ENCODE measurements around the gene PDE6G. TPM values are rescaled to one million over a fixed set of nuclear protein-coding genes. Genes with fewer than 3 reads are reported as not detected.

The PDE6G gene
- total and polyA plus RNA-seq, 2 of the 13 experiments (the other 11 are each of a cell fraction or from before 2014, with no cell fraction given), result 1.4 to 6.7 TPM

DNA sequence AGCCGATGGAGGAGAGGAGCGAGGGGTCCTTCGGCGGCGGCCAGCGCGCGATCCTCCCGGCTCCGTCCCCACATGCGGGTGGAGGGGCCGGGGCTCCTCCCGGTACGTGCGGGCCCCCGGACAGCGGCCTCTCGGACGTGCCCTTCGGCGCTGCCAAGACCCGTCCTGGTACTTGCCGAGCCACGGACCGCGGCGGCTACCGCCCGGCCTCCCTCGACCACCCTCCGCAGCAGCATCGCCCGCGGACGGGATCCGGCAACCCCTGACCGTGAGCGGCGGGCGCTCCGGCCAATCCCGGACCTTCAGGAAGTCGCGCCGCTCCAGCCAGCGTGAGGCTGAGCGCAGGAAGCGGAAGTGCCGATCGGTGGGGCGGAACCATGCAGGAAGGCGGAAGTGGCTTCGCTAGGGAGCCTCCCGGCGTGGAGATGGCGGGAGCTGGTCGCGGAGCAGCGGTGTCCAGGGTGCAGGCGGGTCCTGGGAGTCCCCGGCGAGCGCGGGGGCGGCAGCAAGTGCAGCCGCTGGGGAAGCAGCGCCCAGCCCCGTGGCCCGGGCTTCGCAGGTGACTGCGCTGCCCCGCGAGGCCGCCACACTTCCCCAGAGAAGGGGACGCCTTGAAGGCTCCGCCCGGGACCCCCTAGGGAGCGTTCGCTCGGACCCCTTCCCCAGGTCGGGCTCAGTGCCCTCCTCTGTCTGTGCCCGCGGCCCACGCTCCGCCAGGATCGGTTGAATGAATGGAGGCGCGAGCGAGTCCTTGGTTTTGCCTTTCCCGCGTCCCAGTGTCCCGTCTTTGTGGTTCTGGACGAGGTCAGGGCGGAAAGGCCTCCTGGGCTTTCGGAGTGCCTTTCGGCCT, 10.2 kb upstream of the PDE6G start, which contains the start of the genes CCDC137 and OXLD1 (continued):
- TF ChIP-seq SOX6 (IDR thresholded peaks at IDR 0.05), result no peak
- peak; percentile 21; the same call in 1 of the 2 replicates for TF ChIP-seq SOX6 (CRISPR knock-in tag; IDR thresholded peaks at IDR 0.05)
- TF ChIP-seq PRPF4 (IDR thresholded peaks at IDR 0.05; ENCODE audit: low read depth, low read length, poor library complexity, severe bottlenecking), result no peak
- TF ChIP-seq, protein P1, sequence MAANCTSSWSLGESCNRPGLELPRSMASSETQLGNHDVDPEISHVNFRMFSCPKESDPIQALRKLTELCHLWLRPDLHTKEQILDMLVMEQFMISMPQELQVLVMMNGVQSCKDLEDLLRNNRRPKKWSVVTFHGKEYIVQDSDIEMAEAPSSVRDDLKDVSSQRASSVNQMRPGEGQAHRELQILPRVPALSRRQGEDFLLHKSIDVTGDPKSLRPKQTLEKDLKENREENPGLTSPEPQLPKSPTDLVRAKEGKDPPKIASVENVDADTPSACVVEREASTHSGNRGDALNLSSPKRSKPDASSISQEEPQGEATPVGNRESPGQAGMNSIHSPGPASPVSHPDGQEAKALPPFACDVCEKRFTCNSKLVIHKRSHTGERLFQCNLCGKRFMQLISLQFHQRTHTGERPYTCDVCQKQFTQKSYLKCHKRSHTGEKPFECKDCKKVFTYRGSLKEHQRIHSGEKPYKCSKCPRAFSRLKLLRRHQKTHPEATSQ (CRISPR knock-in tag; IDR thresholded peaks at IDR 0.05; ENCODE audit: borderline replicate concordance), result peak; percentile 93
- TF ChIP-seq ZNF121 (CRISPR knock-in tag; IDR thresholded peaks at IDR 0.05), result no peak
- TF ChIP-seq KLF6 (CRISPR knock-in tag; IDR thresholded peaks at IDR 0.05), result 0 out of 2 replicates have a peak, but pooled peaks have one; percentile 62
- no peak for TF ChIP-seq FOXK2 (IDR thresholded peaks at IDR 0.05)
- peak; percentile 93 for TF ChIP-seq CHCHD3 (CRISPR knock-in tag; IDR thresholded peaks at IDR 0.05)
- TF ChIP-seq KLF11 (CRISPR knock-in tag; IDR thresholded peaks at IDR 0.05), result 0 out of 2 replicates have a peak, but pooled peaks have one; percentile 65
- TF ChIP-seq ZNF3 (CRISPR knock-in tag; IDR thresholded peaks at IDR 0.05), result no peak; the same call in 1 of the 2 replicates
- TF ChIP-seq, protein P2, sequence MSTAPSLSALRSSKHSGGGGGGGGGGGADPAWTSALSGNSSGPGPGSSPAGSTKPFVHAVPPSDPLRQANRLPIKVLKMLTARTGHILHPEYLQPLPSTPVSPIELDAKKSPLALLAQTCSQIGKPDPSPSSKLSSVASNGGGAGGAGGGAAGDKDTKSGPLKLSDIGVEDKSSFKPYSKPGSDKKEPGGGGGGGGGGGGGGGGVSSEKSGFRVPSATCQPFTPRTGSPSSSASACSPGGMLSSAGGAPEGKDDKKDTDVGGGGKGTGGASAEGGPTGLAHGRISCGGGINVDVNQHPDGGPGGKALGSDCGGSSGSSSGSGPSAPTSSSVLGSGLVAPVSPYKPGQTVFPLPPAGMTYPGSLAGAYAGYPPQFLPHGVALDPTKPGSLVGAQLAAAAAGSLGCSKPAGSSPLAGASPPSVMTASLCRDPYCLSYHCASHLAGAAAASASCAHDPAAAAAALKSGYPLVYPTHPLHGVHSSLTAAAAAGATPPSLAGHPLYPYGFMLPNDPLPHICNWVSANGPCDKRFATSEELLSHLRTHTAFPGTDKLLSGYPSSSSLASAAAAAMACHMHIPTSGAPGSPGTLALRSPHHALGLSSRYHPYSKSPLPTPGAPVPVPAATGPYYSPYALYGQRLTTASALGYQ (CRISPR knock-in tag; IDR thresholded peaks at IDR 0.05), result no peak; the same call in 1 of the 2 replicates
- no peak for TF ChIP-seq FLYWCH1 (CRISPR knock-in tag; IDR thresholded peaks at IDR 0.05)
- no peak for TF ChIP-seq ZEB1 (IDR thresholded peaks at IDR 0.05; ENCODE audit: insufficient replicate concordance, low read depth)
- peak; percentile 94 for TF ChIP-seq HOXA3 (CRISPR knock-in tag; IDR thresholded peaks at IDR 0.05)
- TF ChIP-seq FOXJ3 (CRISPR knock-in tag; IDR thresholded peaks at IDR 0.05; ENCODE audit: borderline replicate concordance), result no peak
- no peak for TF ChIP-seq ZNF781 (CRISPR knock-in tag; IDR thresholded peaks at IDR 0.05; ENCODE audit: borderline replicate concordance, not compliant biosample characterization)
- peak; percentile 86; the same call in 1 of the 2 replicates for TF ChIP-seq ZFP36L1 (CRISPR knock-in tag; IDR thresholded peaks at IDR 0.05)
- peak; percentile 96 for TF ChIP-seq NR2C2 (CRISPR knock-in tag; IDR thresholded peaks at IDR 0.05; ENCODE audit: borderline replicate concordance)
- TF ChIP-seq ZNF777 (CRISPR knock-in tag; IDR thresholded peaks at IDR 0.05), result 0 out of 2 replicates have a peak, but pooled peaks have one; percentile 26
- TF ChIP-seq, protein P3, sequence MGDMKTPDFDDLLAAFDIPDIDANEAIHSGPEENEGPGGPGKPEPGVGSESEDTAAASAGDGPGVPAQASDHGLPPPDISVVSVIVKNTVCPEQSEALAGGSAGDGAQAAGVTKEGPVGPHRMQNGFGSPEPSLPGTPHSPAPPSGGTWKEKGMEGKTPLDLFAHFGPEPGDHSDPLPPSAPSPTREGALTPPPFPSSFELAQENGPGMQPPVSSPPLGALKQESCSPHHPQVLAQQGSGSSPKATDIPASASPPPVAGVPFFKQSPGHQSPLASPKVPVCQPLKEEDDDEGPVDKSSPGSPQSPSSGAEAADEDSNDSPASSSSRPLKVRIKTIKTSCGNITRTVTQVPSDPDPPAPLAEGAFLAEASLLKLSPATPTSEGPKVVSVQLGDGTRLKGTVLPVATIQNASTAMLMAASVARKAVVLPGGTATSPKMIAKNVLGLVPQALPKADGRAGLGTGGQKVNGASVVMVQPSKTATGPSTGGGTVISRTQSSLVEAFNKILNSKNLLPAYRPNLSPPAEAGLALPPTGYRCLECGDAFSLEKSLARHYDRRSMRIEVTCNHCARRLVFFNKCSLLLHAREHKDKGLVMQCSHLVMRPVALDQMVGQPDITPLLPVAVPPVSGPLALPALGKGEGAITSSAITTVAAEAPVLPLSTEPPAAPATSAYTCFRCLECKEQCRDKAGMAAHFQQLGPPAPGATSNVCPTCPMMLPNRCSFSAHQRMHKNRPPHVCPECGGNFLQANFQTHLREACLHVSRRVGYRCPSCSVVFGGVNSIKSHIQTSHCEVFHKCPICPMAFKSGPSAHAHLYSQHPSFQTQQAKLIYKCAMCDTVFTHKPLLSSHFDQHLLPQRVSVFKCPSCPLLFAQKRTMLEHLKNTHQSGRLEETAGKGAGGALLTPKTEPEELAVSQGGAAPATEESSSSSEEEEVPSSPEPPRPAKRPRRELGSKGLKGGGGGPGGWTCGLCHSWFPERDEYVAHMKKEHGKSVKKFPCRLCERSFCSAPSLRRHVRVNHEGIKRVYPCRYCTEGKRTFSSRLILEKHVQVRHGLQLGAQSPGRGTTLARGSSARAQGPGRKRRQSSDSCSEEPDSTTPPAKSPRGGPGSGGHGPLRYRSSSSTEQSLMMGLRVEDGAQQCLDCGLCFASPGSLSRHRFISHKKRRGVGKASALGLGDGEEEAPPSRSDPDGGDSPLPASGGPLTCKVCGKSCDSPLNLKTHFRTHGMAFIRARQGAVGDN (CRISPR knock-in tag; IDR thresholded peaks at IDR 0.05), result peak; percentile 68
- TF ChIP-seq TOE1 (CRISPR knock-in tag; IDR thresholded peaks at IDR 0.05), result no peak
- TF ChIP-seq, protein P4, sequence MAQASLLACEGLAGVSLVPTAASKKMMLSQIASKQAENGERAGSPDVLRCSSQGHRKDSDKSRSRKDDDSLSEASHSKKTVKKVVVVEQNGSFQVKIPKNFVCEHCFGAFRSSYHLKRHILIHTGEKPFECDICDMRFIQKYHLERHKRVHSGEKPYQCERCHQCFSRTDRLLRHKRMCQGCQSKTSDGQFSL (CRISPR knock-in tag; IDR thresholded peaks at IDR 0.05), result no peak
- no peak for TF ChIP-seq ZNF292 (CRISPR knock-in tag; IDR thresholded peaks at IDR 0.05; ENCODE audit: borderline replicate concordance, low read depth)
